Neural progenitor cell (in vitro differentiated cells): ENCODE measurements around the gene HLA-DMB. TPM values are rescaled to one million over a fixed set of nuclear protein-coding genes. Genes with fewer than 3 reads are reported as not detected.

Source experiments
- DNase-seq: peaks from one replicate; pipeline ENCODE4 v3.0.0-alpha.2; 2016; ENCODE audit warnings: low spot score
- H2AFZ ChIP-seq: fragments of 200-600 bp; sonication (generic); replicated peaks from 2 replicates; pipeline ENCODE4 v1.6.1; 2016; ENCODE audit warnings: antibody characterized with exemption
- H3F3A ChIP-seq: fragments of 200-600 bp; sonication (generic); 2 replicates; pipeline ENCODE4 v1.6.1; 2016; ENCODE audit warnings: antibody characterized with exemption, low read depth
- H3K27ac ChIP-seq: fragments of 200-600 bp; sonication (generic); 2 replicates; pipeline ENCODE4 v1.5.1; 2016; ENCODE audit warnings: mild to moderate bottlenecking
- H3K27me3 ChIP-seq: fragments of 200-600 bp; sonication (generic); 2 replicates; pipeline ENCODE4 v1.6.1; 2016; ENCODE audit warnings: mild to moderate bottlenecking, moderate library complexity
- H3K36me3 ChIP-seq: fragments of 200-600 bp; sonication (generic); 2 replicates; pipeline ENCODE4 v1.5.1; 2016
- H3K4me1 ChIP-seq: fragments of 200-600 bp; sonication (generic); 2 replicates; pipeline ENCODE4 v1.6.1; 2016; ENCODE audit warnings: mixed run types
- H3K4me2 ChIP-seq: fragments of 200-600 bp; sonication (generic); 2 replicates; pipeline ENCODE4 v1.6.1; 2016
- H3K4me3 ChIP-seq: fragments of 200-600 bp; sonication (generic); 2 replicates; pipeline ENCODE4 v1.5.1; 2016
- H3K79me2 ChIP-seq: fragments of 200-600 bp; sonication (generic); 2 replicates; pipeline ENCODE4 v1.6.1; 2016; ENCODE audit warnings: low read depth
- H3K9ac ChIP-seq: fragments of 200-600 bp; sonication (generic); 2 replicates; pipeline ENCODE4 v1.6.1; 2016
- H3K9me3 ChIP-seq: fragments of 200-600 bp; sonication (generic); 2 replicates; pipeline ENCODE4 v1.5.1; 2016; ENCODE audit warnings: low read depth
- H4K20me1 ChIP-seq: fragments of 200-600 bp; sonication (generic); 2 replicates; pipeline ENCODE4 v1.6.1; 2016; ENCODE audit warnings: low read depth
- H3K27ac Mint-ChIP-seq: 3 replicates; pipeline ENCODE4 v1.8.0; 2021; ENCODE audit warnings: mixed read lengths
- H3K27me3 Mint-ChIP-seq: 2 replicates; pipeline ENCODE4 v1.8.0; 2022; ENCODE audit warnings: low read depth, mild to moderate bottlenecking, inconsistent platforms, moderate library complexity, mixed read lengths; ENCODE audit not compliant: insufficient read depth
- H3K36me3 Mint-ChIP-seq: 3 replicates; pipeline ENCODE4 v1.8.0; 2021; ENCODE audit warnings: mixed read lengths
- H3K4me1 Mint-ChIP-seq: 3 replicates; pipeline ENCODE4 v1.8.0; 2021; ENCODE audit warnings: mixed read lengths
- H3K4me3 Mint-ChIP-seq: 3 replicates; pipeline ENCODE4 v1.8.0; 2021; ENCODE audit warnings: mild to moderate bottlenecking, moderate library complexity, mixed read lengths
- H3K9me3 Mint-ChIP-seq: 3 replicates; pipeline ENCODE4 v1.8.0; 2020; ENCODE audit warnings: mixed read lengths
- EZH2 ChIP-seq: fragments of 200-600 bp; sonication (generic); IDR thresholded peaks from 2 replicates; pipeline ENCODE4 v1.6.1; 2017; ENCODE audit warnings: antibody characterized with exemption, mild to moderate bottlenecking, moderate library complexity
- EZH2phosphoT487 ChIP-seq: fragments of 200-600 bp; sonication (generic); IDR thresholded peaks from 2 replicates; pipeline ENCODE4 v1.6.1; 2017; ENCODE audit warnings: antibody characterized with exemption
- total RNA-seq: library from RNA; depleted of rRNA; stranded (reverse); fragments of >200 nt; gene quantifications from 2 replicates; pipeline ENCODE4 v1.2.3, GENCODE V29; 2015; ENCODE audit warnings: low replicate concordance
- TF ChIP-seq, protein P1 (sequence below): fragments of 200-600 bp; sonication (generic); IDR thresholded peaks from 2 replicates; pipeline ENCODE4 v1.5.1; 2017; ENCODE audit warnings: antibody characterized with exemption, mild to moderate bottlenecking

The HLA-DMB gene
- total RNA-seq, 1 donor from 2014 or later = 4.5 TPM

DNA sequence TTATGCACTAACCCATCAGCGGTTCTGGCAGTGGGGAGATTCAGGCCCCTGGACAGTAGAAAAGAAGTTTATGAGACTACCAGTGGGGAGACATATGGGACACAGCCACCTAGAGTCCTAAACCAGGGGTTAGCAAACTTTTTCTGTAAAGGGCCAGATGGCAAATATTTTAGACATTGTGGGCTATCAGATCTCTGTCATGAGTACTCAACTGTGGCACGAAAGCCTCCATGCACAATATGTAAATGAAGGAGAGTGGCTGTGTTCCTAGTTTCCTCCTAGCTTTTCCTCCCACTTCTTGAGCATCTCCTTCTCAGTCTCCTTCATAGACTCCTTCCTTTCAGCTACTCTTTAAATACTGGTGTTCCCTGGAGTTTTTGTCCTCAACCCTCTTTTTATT lies 15.3 kb upstream of the HLA-DMB start:
- no peak overlapping the region for H3K4me2 ChIP-seq
- H3K27me3 ChIP-seq = no peaks in the 10 kb centered on the region
- H3K9ac ChIP-seq = no peak overlapping the region
- no peak overlapping the region for H3K27ac ChIP-seq
- no peaks in the 10 kb centered on the region for H3K4me1 ChIP-seq
- H3F3A ChIP-seq = no peaks in the 10 kb centered on the region
- Mint-ChIP-seq H3K4me3 (no peak overlapping the region), H3K9me3 (peaks cover under 1% of the 10 kb centered on the region), H3K36me3 (no peaks in the 10 kb centered on the region), H3K4me1 (peaks cover 4% of the 10 kb centered on the region), H3K27ac (no peak overlapping the region), H3K27me3 (peaks cover 2% of the 10 kb centered on the region)
- no peak for DNase-seq
- TF ChIP-seq, protein P1, sequence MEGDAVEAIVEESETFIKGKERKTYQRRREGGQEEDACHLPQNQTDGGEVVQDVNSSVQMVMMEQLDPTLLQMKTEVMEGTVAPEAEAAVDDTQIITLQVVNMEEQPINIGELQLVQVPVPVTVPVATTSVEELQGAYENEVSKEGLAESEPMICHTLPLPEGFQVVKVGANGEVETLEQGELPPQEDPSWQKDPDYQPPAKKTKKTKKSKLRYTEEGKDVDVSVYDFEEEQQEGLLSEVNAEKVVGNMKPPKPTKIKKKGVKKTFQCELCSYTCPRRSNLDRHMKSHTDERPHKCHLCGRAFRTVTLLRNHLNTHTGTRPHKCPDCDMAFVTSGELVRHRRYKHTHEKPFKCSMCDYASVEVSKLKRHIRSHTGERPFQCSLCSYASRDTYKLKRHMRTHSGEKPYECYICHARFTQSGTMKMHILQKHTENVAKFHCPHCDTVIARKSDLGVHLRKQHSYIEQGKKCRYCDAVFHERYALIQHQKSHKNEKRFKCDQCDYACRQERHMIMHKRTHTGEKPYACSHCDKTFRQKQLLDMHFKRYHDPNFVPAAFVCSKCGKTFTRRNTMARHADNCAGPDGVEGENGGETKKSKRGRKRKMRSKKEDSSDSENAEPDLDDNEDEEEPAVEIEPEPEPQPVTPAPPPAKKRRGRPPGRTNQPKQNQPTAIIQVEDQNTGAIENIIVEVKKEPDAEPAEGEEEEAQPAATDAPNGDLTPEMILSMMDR = no peak
- TF ChIP-seq EZH2 = no peak
- no peak for TF ChIP-seq EZH2phosphoT487
- peaks cover 2% of the 10 kb centered on the region for H3K79me2 ChIP-seq
- no peaks in the 10 kb centered on the region for H3K9me3 ChIP-seq
- no peaks in the 10 kb centered on the region for H4K20me1 ChIP-seq
- no peak overlapping the region for H2AFZ ChIP-seq
- no peaks in the 10 kb centered on the region for H3K36me3 ChIP-seq
- no peak overlapping the region for H3K4me3 ChIP-seq

GRCh38 chr6:32954986-32955802 lies 14.4 kb upstream of the HLA-DMB start:
- Histone ChIP-seq H3F3A (no peaks in the 10 kb centered on the region), H4K20me1 (no peaks in the 10 kb centered on the region), H3K79me2 (no peaks in the 10 kb centered on the region), H3K9me3 (no peaks in the 10 kb centered on the region), H3K4me1 (no peaks in the 10 kb centered on the region), H3K27ac (no peak overlapping the region), H2AFZ (no peak overlapping the region), H3K27me3 (no peaks in the 10 kb centered on the region), H3K9ac (no peak overlapping the region), H3K36me3 (no peaks in the 10 kb centered on the region), H3K4me2 (no peak overlapping the region), H3K4me3 (no peak overlapping the region)
- H3K27me3 Mint-ChIP-seq = peaks cover 2% of the 10 kb centered on the region
- no peaks in the 10 kb centered on the region for H3K36me3 Mint-ChIP-seq
- peak; percentile 75 for DNase-seq
- H3K4me3 Mint-ChIP-seq = no peak overlapping the region
- TF ChIP-seq, protein P1 = peak; percentile 63
- TF ChIP-seq EZH2phosphoT487 = no peak
- H3K4me1 Mint-ChIP-seq = peaks cover 4% of the 10 kb centered on the region
- H3K9me3 Mint-ChIP-seq = no peaks in the 10 kb centered on the region
- H3K27ac Mint-ChIP-seq = no peak overlapping the region

DNA sequence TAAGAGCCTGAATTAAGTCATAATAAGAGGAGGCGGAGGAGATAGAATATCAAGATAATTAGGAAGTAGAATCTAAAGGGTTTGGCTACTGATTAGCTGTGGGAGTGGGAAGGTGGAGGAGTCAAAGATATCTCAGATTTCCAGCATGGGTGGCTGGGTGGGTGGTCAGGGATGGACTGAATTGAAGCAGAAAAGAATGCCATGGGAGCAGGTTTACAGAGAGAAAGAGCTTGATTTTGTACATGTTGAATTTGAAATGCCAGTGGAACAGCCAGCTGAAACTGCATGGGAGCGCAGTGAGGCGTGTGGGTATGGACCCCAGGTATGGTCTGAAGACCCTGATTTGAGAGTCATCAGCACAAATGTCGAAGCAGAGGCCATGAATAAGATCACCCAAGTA lies 13.4 kb upstream of the HLA-DMB start:
- no peaks in the 10 kb centered on the region for H3K36me3 ChIP-seq
- H3K4me2 ChIP-seq = no peak overlapping the region
- Mint-ChIP-seq H3K4me3 (no peak overlapping the region), H3K27me3 (peaks cover 8% of the 10 kb centered on the region), H3K4me1 (peaks cover 4% of the 10 kb centered on the region), H3K36me3 (no peaks in the 10 kb centered on the region), H3K9me3 (no peaks in the 10 kb centered on the region), H3K27ac (no peak overlapping the region)
- H3K27ac ChIP-seq = no peak overlapping the region
- DNase-seq = no peak
- no peaks in the 10 kb centered on the region for H3K9me3 ChIP-seq
- no peaks in the 10 kb centered on the region for H4K20me1 ChIP-seq
- H3F3A ChIP-seq = no peaks in the 10 kb centered on the region
- no peak overlapping the region for H2AFZ ChIP-seq
- no peak overlapping the region for H3K4me3 ChIP-seq
- H3K79me2 ChIP-seq = no peaks in the 10 kb centered on the region
- no peak overlapping the region for H3K9ac ChIP-seq
- H3K4me1 ChIP-seq = no peaks in the 10 kb centered on the region
- TF ChIP-seq EZH2phosphoT487 (no peak), EZH2 (no peak)
- TF ChIP-seq, protein P1 = no peak
- H3K27me3 ChIP-seq = no peaks in the 10 kb centered on the region
